Kidney epithelial cell (primary cell): ENCODE measurements around the gene S100A3. TPM values are rescaled to one million over a fixed set of nuclear protein-coding genes. Genes with fewer than 3 reads are reported as not detected.
"Not testable (repeated sequence)": the region's sequence is repeated elsewhere in the genome, so short reads cannot be mapped to it uniquely, and the experiment has no call there.

Source experiments
- DNase-seq: peaks from one replicate; pipeline ENCODE4 v3.0.0-alpha.2; 2010; ENCODE audit warnings: low read depth
- H3K27me3 ChIP-seq: 2 replicates; pipeline ENCODE4 v1.6.0; 2011; ENCODE audit warnings: low read length; ENCODE audit not compliant: control insufficient read depth, insufficient read depth
- H3K36me3 ChIP-seq: 2 replicates; pipeline ENCODE4 v1.5.1; 2011; ENCODE audit warnings: low read length; ENCODE audit not compliant: control insufficient read depth, insufficient read depth
- H3K4me3 ChIP-seq: 2 replicates; pipeline ENCODE4 v1.5.1; 2011; ENCODE audit warnings: low read depth, mild to moderate bottlenecking, control low read depth, low read length
- total RNA-seq: library from RNA; depleted of rRNA; stranded (reverse); fragments of >200 nt; gene quantifications from 2 replicates; pipeline ENCODE4 v1.2.3, GENCODE V29; 2015
- TF ChIP-seq, protein P1 (sequence below): IDR thresholded peaks from 2 replicates; pipeline ENCODE4 v1.5.1; 2011; ENCODE audit warnings: mild to moderate bottlenecking, moderate library complexity, low read length, control low read depth, inconsistent platforms; ENCODE audit not compliant: insufficient read depth, poor library complexity, severe bottlenecking

Gene S100A3
- total RNA-seq, 1 donor from 2014 or later = 5.8 TPM

- H3K27me3 ChIP-seq = no peaks in the 10 kb centered on the region
- TF ChIP-seq, protein P1, sequence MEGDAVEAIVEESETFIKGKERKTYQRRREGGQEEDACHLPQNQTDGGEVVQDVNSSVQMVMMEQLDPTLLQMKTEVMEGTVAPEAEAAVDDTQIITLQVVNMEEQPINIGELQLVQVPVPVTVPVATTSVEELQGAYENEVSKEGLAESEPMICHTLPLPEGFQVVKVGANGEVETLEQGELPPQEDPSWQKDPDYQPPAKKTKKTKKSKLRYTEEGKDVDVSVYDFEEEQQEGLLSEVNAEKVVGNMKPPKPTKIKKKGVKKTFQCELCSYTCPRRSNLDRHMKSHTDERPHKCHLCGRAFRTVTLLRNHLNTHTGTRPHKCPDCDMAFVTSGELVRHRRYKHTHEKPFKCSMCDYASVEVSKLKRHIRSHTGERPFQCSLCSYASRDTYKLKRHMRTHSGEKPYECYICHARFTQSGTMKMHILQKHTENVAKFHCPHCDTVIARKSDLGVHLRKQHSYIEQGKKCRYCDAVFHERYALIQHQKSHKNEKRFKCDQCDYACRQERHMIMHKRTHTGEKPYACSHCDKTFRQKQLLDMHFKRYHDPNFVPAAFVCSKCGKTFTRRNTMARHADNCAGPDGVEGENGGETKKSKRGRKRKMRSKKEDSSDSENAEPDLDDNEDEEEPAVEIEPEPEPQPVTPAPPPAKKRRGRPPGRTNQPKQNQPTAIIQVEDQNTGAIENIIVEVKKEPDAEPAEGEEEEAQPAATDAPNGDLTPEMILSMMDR = no peak
- no peaks in the 10 kb centered on the region for H3K36me3 ChIP-seq
- peak; percentile 97 for DNase-seq
- no peak overlapping the region for H3K4me3 ChIP-seq
Measured at GRCh38 chr1:153566414-153567371, 17.6 kb upstream of the S100A3 start.

DNA sequence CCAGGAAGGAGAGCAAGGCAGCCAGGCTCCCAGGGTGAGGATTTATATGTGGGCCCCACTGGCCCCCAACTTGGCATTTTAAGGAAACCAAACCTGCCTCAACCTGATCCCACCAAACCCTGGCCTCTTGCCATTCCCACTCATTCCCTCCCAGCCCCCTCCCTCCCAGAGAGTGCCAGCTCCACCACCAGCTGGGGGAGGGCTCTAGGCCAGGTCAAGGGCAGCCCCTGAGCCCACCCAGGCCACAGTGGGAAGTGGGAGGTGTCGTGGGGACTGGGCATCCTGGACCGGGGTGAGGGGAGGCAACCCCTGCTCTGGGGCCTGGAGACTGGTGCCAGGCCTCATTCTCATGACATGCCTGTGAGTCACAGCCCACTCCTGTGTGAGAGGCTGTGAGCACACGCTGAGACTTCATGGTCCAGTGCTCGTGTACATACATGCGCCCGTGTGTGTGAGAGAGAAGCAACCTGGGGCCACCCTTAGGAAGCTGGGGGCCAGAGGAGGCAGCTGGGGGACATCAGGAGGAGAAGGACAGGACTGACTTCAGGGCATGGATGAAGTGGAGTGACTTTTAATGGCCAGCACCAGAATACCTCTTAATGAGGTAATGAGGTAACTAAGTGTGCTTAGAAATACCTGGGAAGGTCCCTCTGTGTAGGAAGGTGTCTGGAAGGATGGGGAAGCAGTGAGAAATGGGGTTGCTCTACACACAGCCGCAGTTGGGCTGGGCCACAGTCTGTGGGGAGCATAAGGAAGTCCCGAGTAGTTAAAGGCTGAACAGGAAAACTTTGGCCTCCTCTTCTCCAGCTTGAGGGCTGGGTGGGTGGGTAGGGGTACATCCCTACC, 16.7 kb upstream of the S100A3 start, which contains the start of gene S100A2:
S100A2 (minus strand) TSS at position 316 of the 846 bp plus-strand sequence. CDS start 1,967 bp downstream, outside the sequence.
- TF ChIP-seq, protein P1 = no peak
- H3K4me3 ChIP-seq = no peak within 1 kb of the TSS
- no peaks in the 10 kb centered on the region for H3K36me3 ChIP-seq
- DNase-seq = peak; percentile 94
- no peaks in the 10 kb centered on the region for H3K27me3 ChIP-seq

- Histone ChIP-seq H3K4me3 (no peak overlapping the region), H3K36me3 (no peaks in the 10 kb centered on the region), H3K27me3 (no peaks in the 10 kb centered on the region)
- no peak for DNase-seq
- TF ChIP-seq, protein P1 = no peak
Measured at GRCh38 chr1:153563991-153564390, 14.9 kb upstream of the S100A3 start.

DNA sequence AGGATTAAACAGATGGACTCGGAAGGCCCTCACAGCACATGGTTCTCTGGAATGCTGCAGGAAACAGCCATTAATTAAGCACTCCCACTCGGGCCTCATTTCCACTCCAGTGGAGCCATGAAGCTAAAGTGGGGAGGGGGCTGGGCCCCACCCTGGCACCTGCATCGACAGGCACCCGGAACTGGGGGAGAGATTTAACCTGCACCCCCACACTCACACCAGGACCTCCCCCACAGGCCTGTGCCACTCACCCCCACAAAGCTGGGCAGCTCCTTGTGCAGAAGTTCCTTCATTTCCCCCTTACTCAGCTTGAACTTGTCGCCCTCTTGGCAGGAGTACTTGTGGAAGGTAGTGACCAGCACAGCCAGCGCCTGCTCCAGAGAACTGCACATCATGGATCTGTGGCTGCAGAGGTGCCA, 14.4 kb upstream of the S100A3 start:
- TF ChIP-seq, protein P1 = no peak
- Histone ChIP-seq H3K36me3 (no peaks in the 10 kb centered on the region), H3K27me3 (no peaks in the 10 kb centered on the region), H3K4me3 (no peak overlapping the region)
- DNase-seq = no peak

DNA sequence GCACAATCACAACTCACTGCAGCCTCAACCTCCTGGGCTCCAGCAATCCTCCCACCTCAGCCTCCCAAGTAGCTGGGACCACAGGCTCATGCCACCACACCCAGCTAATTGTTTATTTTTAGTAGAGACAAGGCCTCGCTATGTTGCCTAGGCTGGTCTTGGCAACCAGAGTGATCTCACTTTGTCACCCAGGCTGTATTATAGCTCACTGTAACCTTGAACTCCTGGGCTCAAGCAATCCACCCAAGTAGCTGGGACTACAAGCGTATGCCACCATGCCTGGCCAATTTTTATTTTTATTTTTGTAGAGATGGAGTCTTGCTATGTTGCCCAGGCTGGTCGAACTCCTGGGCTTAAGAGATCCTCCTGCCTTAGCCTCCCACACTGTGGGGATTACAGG, 13.0 kb upstream of the S100A3 start:
- not testable (repeated sequence) for DNase-seq, H3K4me3 ChIP-seq, H3K36me3 ChIP-seq, H3K27me3 ChIP-seq

- Histone ChIP-seq H3K4me3 (no peak overlapping the region), H3K36me3 (no peaks in the 10 kb centered on the region), H3K27me3 (no peaks in the 10 kb centered on the region)
- TF ChIP-seq, protein P1 = no peak
- DNase-seq = no peak
Measured at GRCh38 chr1:153561466-153561985, 12.5 kb upstream of the S100A3 start.
